Neural progenitor cell (in vitro differentiated cells): Measurements from ENCODE around the gene SBF2. TPM values are rescaled to one million over a fixed set of nuclear protein-coding genes. Genes with fewer than 3 reads are reported as not detected.

ENCODE experiments used
- DNase-seq: peaks from one replicate; pipeline ENCODE4 v3.0.0-alpha.2; 2016; ENCODE audit warnings: low spot score
- H2AFZ ChIP-seq: fragments of 200-600 bp; sonication (generic); replicated peaks from 2 replicates; pipeline ENCODE4 v1.6.1; 2016; ENCODE audit warnings: antibody characterized with exemption
- H3F3A ChIP-seq: fragments of 200-600 bp; sonication (generic); 2 replicates; pipeline ENCODE4 v1.6.1; 2016; ENCODE audit warnings: antibody characterized with exemption, low read depth
- H3K27ac ChIP-seq: fragments of 200-600 bp; sonication (generic); 2 replicates; pipeline ENCODE4 v1.5.1; 2016; ENCODE audit warnings: mild to moderate bottlenecking
- H3K27me3 ChIP-seq: fragments of 200-600 bp; sonication (generic); 2 replicates; pipeline ENCODE4 v1.6.1; 2016; ENCODE audit warnings: mild to moderate bottlenecking, moderate library complexity
- H3K36me3 ChIP-seq: fragments of 200-600 bp; sonication (generic); 2 replicates; pipeline ENCODE4 v1.5.1; 2016
- H3K4me1 ChIP-seq: fragments of 200-600 bp; sonication (generic); 2 replicates; pipeline ENCODE4 v1.6.1; 2016; ENCODE audit warnings: mixed run types
- H3K4me2 ChIP-seq: fragments of 200-600 bp; sonication (generic); 2 replicates; pipeline ENCODE4 v1.6.1; 2016
- H3K4me3 ChIP-seq: fragments of 200-600 bp; sonication (generic); 2 replicates; pipeline ENCODE4 v1.5.1; 2016
- H3K79me2 ChIP-seq: fragments of 200-600 bp; sonication (generic); 2 replicates; pipeline ENCODE4 v1.6.1; 2016; ENCODE audit warnings: low read depth
- H3K9ac ChIP-seq: fragments of 200-600 bp; sonication (generic); 2 replicates; pipeline ENCODE4 v1.6.1; 2016
- H3K9me3 ChIP-seq: fragments of 200-600 bp; sonication (generic); 2 replicates; pipeline ENCODE4 v1.5.1; 2016; ENCODE audit warnings: low read depth
- H4K20me1 ChIP-seq: fragments of 200-600 bp; sonication (generic); 2 replicates; pipeline ENCODE4 v1.6.1; 2016; ENCODE audit warnings: low read depth
- H3K27ac Mint-ChIP-seq: 3 replicates; pipeline ENCODE4 v1.8.0; 2021; ENCODE audit warnings: mixed read lengths
- H3K27me3 Mint-ChIP-seq: 2 replicates; pipeline ENCODE4 v1.8.0; 2022; ENCODE audit warnings: low read depth, mild to moderate bottlenecking, inconsistent platforms, moderate library complexity, mixed read lengths; ENCODE audit not compliant: insufficient read depth
- H3K36me3 Mint-ChIP-seq: 3 replicates; pipeline ENCODE4 v1.8.0; 2021; ENCODE audit warnings: mixed read lengths
- H3K4me1 Mint-ChIP-seq: 3 replicates; pipeline ENCODE4 v1.8.0; 2021; ENCODE audit warnings: mixed read lengths
- H3K4me3 Mint-ChIP-seq: 3 replicates; pipeline ENCODE4 v1.8.0; 2021; ENCODE audit warnings: mild to moderate bottlenecking, moderate library complexity, mixed read lengths
- H3K9me3 Mint-ChIP-seq: 3 replicates; pipeline ENCODE4 v1.8.0; 2020; ENCODE audit warnings: mixed read lengths
- CTCF ChIP-seq: fragments of 200-600 bp; sonication (generic); IDR thresholded peaks from 2 replicates; pipeline ENCODE4 v1.5.1; 2017; ENCODE audit warnings: antibody characterized with exemption, mild to moderate bottlenecking
- EZH2 ChIP-seq: fragments of 200-600 bp; sonication (generic); IDR thresholded peaks from 2 replicates; pipeline ENCODE4 v1.6.1; 2017; ENCODE audit warnings: antibody characterized with exemption, mild to moderate bottlenecking, moderate library complexity
- EZH2phosphoT487 ChIP-seq: fragments of 200-600 bp; sonication (generic); IDR thresholded peaks from 2 replicates; pipeline ENCODE4 v1.6.1; 2017; ENCODE audit warnings: antibody characterized with exemption
- total RNA-seq: library from RNA; depleted of rRNA; stranded (reverse); fragments of >200 nt; gene quantifications from 2 replicates; pipeline ENCODE4 v1.2.3, GENCODE V29; 2015; ENCODE audit warnings: low replicate concordance

The SBF2 gene
- total RNA-seq, 1 donor from 2014 or later: 48.2 TPM

GRCh38 chr11:9852465-9852864, 441.6 kb downstream of the SBF2 start:
- Histone ChIP-seq H3K27ac (no peak overlapping the region), H3K27me3 (no peaks in the 10 kb centered on the region), H3K4me2 (no peak overlapping the region), H3K36me3 (no peaks in the 10 kb centered on the region), H3K79me2 (no peaks in the 10 kb centered on the region), H3K9me3 (no peaks in the 10 kb centered on the region), H4K20me1 (no peaks in the 10 kb centered on the region), H3K4me3 (no peak overlapping the region), H2AFZ (no peak overlapping the region), H3K4me1 (peaks cover under 1% of the 10 kb centered on the region), H3F3A (peaks cover 4% of the 10 kb centered on the region), H3K9ac (no peak overlapping the region)
- H3K4me1 Mint-ChIP-seq: peaks cover 2% of the 10 kb centered on the region
- no peaks in the 10 kb centered on the region for H3K27me3 Mint-ChIP-seq
- TF ChIP-seq EZH2phosphoT487 (no peak), EZH2 (no peak), CTCF (no peak)
- no peak for DNase-seq
- peaks cover 12% of the 10 kb centered on the region for H3K36me3 Mint-ChIP-seq
- no peak overlapping the region for H3K4me3 Mint-ChIP-seq
- no peaks in the 10 kb centered on the region for H3K9me3 Mint-ChIP-seq
- no peak overlapping the region for H3K27ac Mint-ChIP-seq

- no peak overlapping the region for H3K27ac ChIP-seq
- Mint-ChIP-seq H3K9me3 (no peaks in the 10 kb centered on the region), H3K4me1 (peaks cover 2% of the 10 kb centered on the region), H3K36me3 (peaks cover 12% of the 10 kb centered on the region), H3K4me3 (no peak overlapping the region), H3K27ac (no peak overlapping the region), H3K27me3 (no peaks in the 10 kb centered on the region)
- DNase-seq: no peak
- no peaks in the 10 kb centered on the region for H3K4me1 ChIP-seq
- no peak overlapping the region for H3K9ac ChIP-seq
- H3K36me3 ChIP-seq: no peaks in the 10 kb centered on the region
- no peaks in the 10 kb centered on the region for H4K20me1 ChIP-seq
- no peak overlapping the region for H2AFZ ChIP-seq
- no peaks in the 10 kb centered on the region for H3K79me2 ChIP-seq
- TF ChIP-seq CTCF (no peak), EZH2 (no peak), EZH2phosphoT487 (no peak)
- no peaks in the 10 kb centered on the region for H3F3A ChIP-seq
- no peaks in the 10 kb centered on the region for H3K9me3 ChIP-seq
- no peak overlapping the region for H3K4me3 ChIP-seq
- H3K27me3 ChIP-seq: no peaks in the 10 kb centered on the region
- no peak overlapping the region for H3K4me2 ChIP-seq
Observed at GRCh38 chr11:9851366-9851765, 442.7 kb downstream of the SBF2 start.

GRCh38 chr11:9850224-9850895, 443.7 kb downstream of the SBF2 start:
- Histone ChIP-seq H3K27me3 (no peaks in the 10 kb centered on the region), H3K36me3 (no peaks in the 10 kb centered on the region), H3K9ac (no peak overlapping the region), H4K20me1 (no peaks in the 10 kb centered on the region), H3K4me2 (no peak overlapping the region), H3K4me1 (no peaks in the 10 kb centered on the region), H3F3A (no peaks in the 10 kb centered on the region), H3K9me3 (no peaks in the 10 kb centered on the region), H2AFZ (no peak overlapping the region), H3K4me3 (no peak overlapping the region), H3K27ac (no peak overlapping the region), H3K79me2 (no peaks in the 10 kb centered on the region)
- peaks cover 2% of the 10 kb centered on the region for H3K4me1 Mint-ChIP-seq
- DNase-seq: no peak
- H3K36me3 Mint-ChIP-seq: peaks cover 12% of the 10 kb centered on the region
- H3K4me3 Mint-ChIP-seq: no peak overlapping the region
- TF ChIP-seq EZH2 (no peak), EZH2phosphoT487 (no peak), CTCF (no peak)
- no peaks in the 10 kb centered on the region for H3K27me3 Mint-ChIP-seq
- no peak overlapping the region for H3K27ac Mint-ChIP-seq
- no peaks in the 10 kb centered on the region for H3K9me3 Mint-ChIP-seq
